RWPE2 (cell line): ENCODE results near the gene SNX24.
"Not testable (repeated sequence)": the region's sequence is repeated elsewhere in the genome, so short reads cannot be mapped to it uniquely, and the experiment has no call there.

ENCODE experiments used
- ATAC-seq: fragments of 200-7000 bp; cut with Tn5 transposase; 3 replicates; pipeline ENCODE4 v1.9.1; 2021; ENCODE audit warnings: low read depth
- DNase-seq: peaks from one replicate; pipeline ENCODE4 v3.0.0-alpha.2; 2020; ENCODE audit warnings: low spot score
- H3K27ac ChIP-seq: fragments of 450-650 bp; 2 replicates; pipeline ENCODE4 v1.5.1; 2017; ENCODE audit warnings: mild to moderate bottlenecking; ENCODE audit not compliant: poor library complexity, severe bottlenecking
- H3K27me3 ChIP-seq: fragments of 250-450 bp; sonication (Bioruptor Pico); 2 replicates; pipeline ENCODE4 v1.5.1; 2021; ENCODE audit warnings: mild to moderate bottlenecking, moderate library complexity; ENCODE audit not compliant: insufficient read depth, poor library complexity, severe bottlenecking
- H3K36me3 ChIP-seq: fragments of 250-450 bp; sonication (Bioruptor Pico); 2 replicates; pipeline ENCODE4 v1.5.1; 2020; ENCODE audit warnings: low read depth, mild to moderate bottlenecking, moderate library complexity
- H3K4me1 ChIP-seq: fragments of 250-450 bp; sonication (Bioruptor Pico); 2 replicates; pipeline ENCODE4 v1.5.1; 2021; ENCODE audit warnings: mild to moderate bottlenecking, moderate library complexity; ENCODE audit not compliant: insufficient read depth, poor library complexity, severe bottlenecking
- H3K4me3 ChIP-seq: fragments of 250-450 bp; sonication (Bioruptor Pico); 2 replicates; pipeline ENCODE4 v1.5.1; 2021; ENCODE audit warnings: mild to moderate bottlenecking, moderate library complexity; ENCODE audit not compliant: severe bottlenecking
- H3K9me3 ChIP-seq: fragments of 250-450 bp; sonication (Bioruptor Pico); 2 replicates; pipeline ENCODE4 v1.5.1; 2021; ENCODE audit warnings: mild to moderate bottlenecking, moderate library complexity; ENCODE audit not compliant: severe bottlenecking
- CTCF ChIP-seq: fragments of 450-650 bp; IDR thresholded peaks from one replicate; pipeline ENCODE4 v1.5.1; 2017; ENCODE audit warnings: mild to moderate bottlenecking, moderate library complexity; ENCODE audit not compliant: poor library complexity, severe bottlenecking

Gene SNX24

GRCh38 chr5:122849771-122850170 is 4.4 kb downstream of the SNX24 start:
- H3K27ac ChIP-seq = peak overlapping the region; percentile 30

GRCh38 chr5:122857538-122857937 is 12.1 kb downstream of the SNX24 start:
- DNase-seq, ATAC-seq, H3K4me3 ChIP-seq, H3K27ac ChIP-seq, H3K27me3 ChIP-seq, H3K9me3 ChIP-seq: not testable (repeated sequence)
- Histone ChIP-seq H3K4me1 (peaks cover 14% of the 10 kb centered on the region), H3K36me3 (peaks cover 13% of the 10 kb centered on the region)

More at GRCh38 chr5:122849771-122850170, 4.4 kb downstream of the SNX24 start:
- no peak overlapping the region for H3K4me3 ChIP-seq
- no peaks in the 10 kb centered on the region for H3K27me3 ChIP-seq
- H3K9me3 ChIP-seq = no peaks in the 10 kb centered on the region
- no peak for DNase-seq
- peaks cover 29% of the 10 kb centered on the region for H3K4me1 ChIP-seq
- no peak for TF ChIP-seq CTCF
- peaks cover 16% of the 10 kb centered on the region for H3K36me3 ChIP-seq
- ATAC-seq = peak; percentile 32

- Histone ChIP-seq H3K27me3 (no peaks in the 10 kb centered on the region), H3K27ac (peak overlapping the region; percentile 6), H3K36me3 (peaks cover 13% of the 10 kb centered on the region), H3K9me3 (peaks cover 2% of the 10 kb centered on the region), H3K4me3 (no peak overlapping the region), H3K4me1 (peaks cover 17% of the 10 kb centered on the region)
- DNase-seq (no peak), ATAC-seq (peak; percentile 87)
- TF ChIP-seq CTCF = no peak
Measured at GRCh38 chr5:122858451-122858850, 13.0 kb downstream of the SNX24 start.

GRCh38 chr5:122863240-122863639 is 17.8 kb downstream of the SNX24 start:
- Histone ChIP-seq H3K27ac (no peak overlapping the region), H3K27me3 (no peaks in the 10 kb centered on the region), H3K4me1 (peaks cover 12% of the 10 kb centered on the region), H3K36me3 (peaks cover 10% of the 10 kb centered on the region), H3K9me3 (peaks cover 2% of the 10 kb centered on the region), H3K4me3 (no peak overlapping the region)
- no peak for TF ChIP-seq CTCF
- DNase-seq (no peak), ATAC-seq (no peak)

GRCh38 chr5:122863721-122864120 is 18.3 kb downstream of the SNX24 start:
- ATAC-seq (no peak), DNase-seq (no peak)
- Histone ChIP-seq H3K27ac (no peak overlapping the region), H3K4me1 (peaks cover 7% of the 10 kb centered on the region), H3K27me3 (no peaks in the 10 kb centered on the region), H3K36me3 (peaks cover 14% of the 10 kb centered on the region), H3K4me3 (no peak overlapping the region), H3K9me3 (peaks cover 2% of the 10 kb centered on the region)
- no peak for TF ChIP-seq CTCF
